T47D (cell line): Measurements from ENCODE around the gene VEGFD.

ENCODE experiments used
- DNase-seq, 2 experiments: peaks; one replicate each; pipeline versions ENCODE4 v3.0.0 to v3.0.0-alpha.2; 2011 to 2012; ENCODE audit warnings: low read depth in 1 of 2, low spot score in 1 of 2
- JUND ChIP-seq: IDR thresholded peaks from 2 replicates; pipeline ENCODE4 v1.6.1; 2012; ENCODE audit warnings: low read depth
- in situ Hi-C: cut with HindIII; loops from 2 replicates; pipeline ENCODE4 v1.10.0; 2016; ENCODE audit warnings: low sequenced_read_pairs, low pct_unique_long_range_greater_than_20kb

Gene VEGFD

DNA sequence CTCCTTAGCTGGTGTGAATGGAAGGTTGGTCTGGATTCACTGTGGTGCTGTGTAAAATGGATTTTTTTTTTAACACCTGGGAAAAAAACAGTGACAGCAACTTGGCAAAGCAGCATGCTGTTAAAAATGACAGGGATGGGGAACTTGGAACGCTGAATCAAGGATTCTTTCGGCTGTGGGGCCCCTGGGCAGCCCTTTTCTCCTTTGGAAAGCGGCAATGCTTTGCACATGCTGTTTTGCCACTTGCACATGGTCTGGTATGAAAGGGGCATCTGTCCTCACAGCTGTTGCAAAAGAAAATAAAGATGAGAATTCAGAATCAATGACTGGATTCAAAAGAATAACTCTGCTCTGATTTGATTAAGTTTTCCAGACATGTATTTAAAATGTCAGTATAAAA is 38.2 kb downstream of the VEGFD start:
- no peak for DNase-seq
- in situ Hi-C loops: no loop called here
- no peak for TF ChIP-seq JUND

DNA sequence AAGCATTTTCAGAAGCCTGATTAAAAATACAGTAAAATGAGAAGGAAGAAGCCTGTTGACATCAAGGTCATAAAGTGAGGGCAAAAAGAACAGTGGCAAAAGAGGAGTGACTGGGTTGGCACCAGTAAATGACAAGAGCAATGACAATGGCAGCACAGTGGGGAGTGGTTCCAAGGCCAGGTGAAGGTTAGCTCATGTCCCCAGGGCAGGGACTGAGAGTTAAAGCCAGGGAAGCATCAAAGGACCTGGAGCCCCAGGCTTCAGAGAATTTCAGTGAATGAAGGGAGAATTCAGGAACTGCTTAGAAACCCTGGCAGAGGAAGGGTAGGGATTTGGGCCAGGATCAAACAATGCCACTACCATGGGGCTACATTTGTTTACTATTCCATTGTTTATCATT is 40.1 kb downstream of the VEGFD start:
- in situ Hi-C loops: no loop called here
- no peak for DNase-seq
- TF ChIP-seq JUND: no peak

DNA sequence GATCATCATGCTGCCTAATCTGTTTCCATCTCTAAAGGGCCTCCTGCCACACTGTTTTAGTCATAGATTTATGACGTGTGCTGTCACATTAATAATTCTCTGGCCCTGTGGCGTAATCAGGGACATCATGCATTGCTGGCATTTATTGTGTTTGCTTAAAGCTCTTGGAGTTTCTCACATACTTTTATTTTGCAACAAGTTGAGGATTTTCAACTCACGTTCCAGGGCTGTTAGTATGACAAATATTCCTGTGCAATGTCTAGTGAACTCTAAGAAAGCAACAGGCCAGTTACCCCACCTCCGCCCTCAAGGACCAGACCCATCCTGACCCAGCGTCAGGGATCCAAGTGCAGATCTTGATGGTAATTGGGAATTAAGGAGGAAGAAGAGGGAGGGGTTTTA is 41.1 kb downstream of the VEGFD start:
- DNase-seq: peak in 1 of 2 experiments; percentile 35
- TF ChIP-seq JUND: no peak
- in situ Hi-C loops: no loop called here

DNA sequence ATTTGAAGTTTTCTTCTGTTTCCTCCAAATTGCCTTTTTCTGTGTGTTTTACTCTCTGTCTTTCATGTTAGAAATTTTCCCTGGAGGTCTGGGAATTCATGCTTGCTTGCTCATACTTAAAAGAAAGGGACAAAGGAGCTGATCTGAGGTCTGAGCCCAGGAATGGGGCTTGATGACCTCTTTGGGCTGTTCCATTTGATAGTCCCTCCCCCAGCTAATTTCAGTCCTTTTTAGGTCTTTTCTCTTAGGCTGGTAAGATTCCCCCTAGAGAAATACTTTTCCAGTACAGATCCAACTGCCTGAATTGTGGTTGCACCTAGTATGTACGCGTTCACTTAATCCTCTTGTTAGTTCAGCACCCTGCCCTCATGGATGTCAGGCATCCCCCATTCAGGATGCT is 43.3 kb downstream of the VEGFD start:
- in situ Hi-C loops: no loop called here
- no peak for DNase-seq
- TF ChIP-seq JUND: no peak

DNA sequence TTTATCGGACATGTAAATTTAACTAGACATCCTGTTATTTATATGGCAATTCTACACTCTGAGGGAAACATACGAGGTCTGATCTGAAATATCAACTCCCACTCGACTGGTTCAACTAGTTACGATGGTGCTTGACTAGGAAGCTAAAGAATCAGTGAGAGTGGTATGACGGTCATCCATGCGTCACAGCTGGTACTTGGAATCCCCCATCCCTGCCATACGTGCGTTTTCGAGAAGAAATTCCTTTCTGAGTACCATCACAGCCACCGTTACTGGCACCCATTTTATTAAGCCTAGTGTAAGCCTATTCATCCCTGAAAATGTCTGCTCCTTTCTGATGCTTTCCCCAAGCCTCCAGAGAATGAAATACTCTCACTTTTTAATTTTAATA is 48.2 kb downstream of the VEGFD start:
- in situ Hi-C loops: no loop called here
- no peak for TF ChIP-seq JUND
- DNase-seq: peak in 1 of 2 experiments; percentile 62

DNA sequence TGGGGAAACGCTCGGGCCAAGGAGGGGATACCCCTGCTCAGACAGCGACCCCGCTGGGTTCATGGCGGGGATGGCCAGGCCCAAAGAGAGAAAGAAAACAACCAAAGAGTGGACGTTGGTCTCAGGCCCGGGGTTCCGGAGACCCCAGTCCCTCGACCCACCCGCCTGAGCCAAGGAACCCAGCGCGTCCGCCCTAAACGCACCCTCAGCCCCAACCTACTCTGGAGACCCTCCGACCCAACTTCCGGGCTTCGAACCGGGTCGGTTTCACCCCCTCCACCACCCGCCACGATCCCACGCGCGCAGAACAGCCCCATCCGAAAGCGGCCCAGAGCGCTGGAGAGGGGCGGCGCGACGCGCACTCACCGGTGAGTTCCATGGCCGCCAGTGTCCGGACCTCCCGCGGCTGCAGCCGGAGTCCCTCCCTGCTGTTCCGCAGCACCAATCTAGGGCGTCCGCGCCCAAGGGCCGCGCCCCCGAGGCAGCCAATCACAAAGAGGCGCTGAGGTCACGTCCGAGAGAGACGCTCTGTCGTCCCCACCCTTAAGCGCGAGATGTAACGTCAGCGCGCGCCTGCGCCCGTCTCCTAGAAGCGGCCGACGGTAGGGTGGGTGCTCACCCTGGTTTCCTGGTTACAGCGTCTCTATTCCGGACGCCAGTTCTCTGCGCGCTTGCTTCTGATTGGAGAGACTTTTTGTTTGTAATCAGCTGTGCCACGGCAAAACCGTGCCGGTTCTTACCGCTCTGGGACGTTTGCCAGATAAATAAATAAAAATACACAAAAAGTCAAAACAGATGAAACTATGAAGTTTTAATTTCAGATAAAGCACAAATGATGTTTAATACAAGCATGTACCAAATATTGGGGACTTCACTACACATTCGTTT is 48.8 kb downstream of the VEGFD start, which contains the start of gene PIGA:
Gene PIGA, minus strand, starts transcription at position 389 of the 888 bp plus-strand sequence. CDS start 3,593 bp downstream, outside the sequence.
- TF ChIP-seq JUND: no peak
- in situ Hi-C loops: no loop called here

DNA sequence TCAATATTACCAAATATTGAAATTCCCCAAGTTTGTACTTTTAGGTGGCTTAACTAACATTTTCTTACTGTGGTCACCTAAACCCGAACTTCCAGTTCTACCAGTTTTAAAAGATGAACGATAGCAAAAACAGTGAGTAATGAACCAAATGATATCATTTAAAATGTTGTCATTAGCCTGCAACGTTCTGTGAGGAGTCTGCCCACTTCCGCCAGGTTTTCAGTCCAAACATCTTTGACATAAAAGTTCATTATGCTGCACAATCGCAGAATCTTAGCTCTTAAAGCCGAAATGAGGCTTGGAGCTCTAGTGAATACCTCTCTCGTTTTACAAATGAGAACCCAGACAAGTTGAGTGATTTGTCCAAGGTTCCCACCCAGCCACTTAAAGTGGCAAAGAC is 49.7 kb downstream of the VEGFD start:
- in situ Hi-C loops: no loop called here
- no peak for TF ChIP-seq JUND
- DNase-seq: peak in 1 of 2 experiments; percentile 19

More for the DNA sequence above, 48.8 kb downstream of the VEGFD start, which contains the start of gene PIGA:
- DNase-seq: peak; percentile 89 to 98

DNA sequence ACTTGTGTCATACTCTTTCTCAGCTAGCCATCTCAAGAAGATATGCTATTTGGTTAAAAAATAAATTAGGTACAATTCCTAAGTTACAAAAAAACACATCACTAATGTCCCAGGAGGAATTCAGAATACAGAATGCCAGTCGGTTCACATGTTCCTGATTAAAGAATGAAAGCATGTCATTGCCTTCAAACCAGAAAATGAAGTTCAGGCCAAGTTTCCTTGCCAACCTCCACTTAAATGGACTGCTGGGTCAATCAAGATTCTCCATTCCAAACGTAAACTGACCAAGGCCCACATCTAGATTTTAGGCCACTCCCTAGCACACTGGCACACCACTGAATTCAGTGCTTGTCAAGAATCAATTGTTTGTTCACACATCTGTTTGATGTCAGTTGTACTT is 55.4 kb downstream of the VEGFD start:
- DNase-seq: no peak
- in situ Hi-C loops: no loop called here
- no peak for TF ChIP-seq JUND

DNA sequence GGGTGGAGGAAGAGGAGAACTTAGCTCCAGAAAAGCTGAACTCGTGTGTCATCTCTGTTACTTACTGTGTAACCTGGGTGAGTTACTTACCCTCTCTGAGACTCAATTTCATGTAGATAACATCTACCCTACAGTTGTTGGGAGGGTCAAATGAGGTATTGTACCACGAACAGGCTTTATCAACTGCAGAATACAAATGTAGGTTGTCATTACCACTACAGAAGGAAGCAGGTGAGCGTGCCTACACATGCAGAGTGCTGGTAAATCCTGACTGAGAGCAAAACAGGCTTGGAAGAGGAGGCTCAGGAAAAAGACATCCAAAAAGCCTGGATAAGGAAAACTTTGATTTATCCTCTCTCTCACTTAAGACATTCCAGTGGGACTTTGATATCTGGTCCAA is 56.1 kb downstream of the VEGFD start:
- in situ Hi-C loops: no loop called here

DNA sequence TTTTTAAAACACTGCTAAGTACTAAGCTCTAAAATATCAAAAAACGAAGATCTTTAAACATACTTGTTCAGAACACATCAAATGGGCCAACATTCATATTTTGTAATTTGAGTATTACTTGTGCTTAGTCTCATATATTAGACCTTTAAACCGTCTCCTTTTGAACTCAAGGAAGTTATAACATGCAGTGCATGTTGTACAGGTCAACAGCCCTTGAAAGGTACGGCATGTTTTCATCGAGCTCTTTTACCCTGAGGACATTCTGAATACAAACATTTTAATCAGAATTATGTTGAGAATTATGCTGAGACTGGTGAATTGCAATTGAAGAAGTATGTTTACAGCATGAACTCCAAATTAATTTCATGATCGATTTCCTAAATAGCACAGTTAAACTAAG is 61.7 kb downstream of the VEGFD start:
- TF ChIP-seq JUND: no peak
- in situ Hi-C loops: no loop called here
- no peak for DNase-seq

More for the DNA sequence above, 56.1 kb downstream of the VEGFD start:
- no peak for DNase-seq
- no peak for TF ChIP-seq JUND

DNA sequence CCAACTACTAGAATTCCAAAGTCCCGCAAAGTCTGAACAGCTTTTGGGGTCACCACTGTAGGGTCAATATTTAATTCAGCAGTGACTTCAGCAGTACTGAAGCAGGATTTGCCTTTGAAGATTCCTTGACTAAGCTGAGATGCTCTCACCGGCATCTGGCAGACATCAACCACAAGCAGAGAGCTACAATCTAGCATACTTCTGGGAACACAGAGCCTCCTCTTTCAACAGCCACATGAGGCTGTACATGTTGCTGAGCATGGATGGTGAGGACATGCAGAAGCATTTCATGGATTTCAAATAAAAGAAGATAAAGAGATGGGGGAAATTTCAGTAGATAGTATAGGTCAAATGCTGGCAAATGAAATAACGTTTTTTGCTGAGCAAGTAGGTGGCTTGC is 62.1 kb downstream of the VEGFD start:
- no peak for DNase-seq
- no peak for TF ChIP-seq JUND
- in situ Hi-C loops: no loop called here

DNA sequence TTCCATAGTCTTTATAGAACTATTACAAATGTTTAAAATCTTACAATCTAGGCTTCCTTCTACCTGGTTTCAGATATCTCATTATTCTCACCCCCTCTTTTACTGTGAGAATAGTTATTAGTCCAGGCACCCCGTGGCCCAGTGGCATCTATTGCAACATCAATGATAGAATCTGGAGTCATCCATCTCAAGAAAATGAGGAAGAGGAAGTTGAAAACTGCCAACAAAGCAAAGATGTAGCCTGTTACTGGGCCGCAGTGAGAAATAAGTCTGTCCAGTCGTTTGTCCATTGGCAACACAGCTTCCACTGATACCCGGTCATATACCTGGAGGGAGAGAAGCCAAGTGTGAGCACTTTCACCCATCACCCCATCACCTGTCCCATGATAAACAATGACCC is 62.8 kb downstream of the VEGFD start:
- no peak for DNase-seq
- in situ Hi-C loops: no loop called here
- no peak for TF ChIP-seq JUND

DNA sequence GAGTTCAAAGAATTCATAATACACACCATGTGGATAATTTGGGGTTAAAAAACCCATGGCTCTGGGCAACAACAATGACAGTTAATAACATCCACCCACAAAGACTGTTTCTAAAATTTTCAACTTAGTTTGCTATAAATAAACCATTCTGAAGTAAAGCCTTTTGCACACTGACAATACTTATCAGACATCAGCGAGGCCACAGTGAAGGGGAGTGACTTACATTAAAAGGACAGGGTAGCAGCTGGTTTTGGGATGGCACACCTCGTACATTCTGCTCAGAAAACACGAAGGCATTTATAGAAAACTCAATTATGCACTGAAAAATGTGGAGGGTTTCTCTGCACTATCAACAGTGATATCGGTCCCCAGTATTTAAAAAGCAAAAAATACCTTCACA is 63.9 kb downstream of the VEGFD start:
- in situ Hi-C loops: no loop called here
- no peak for DNase-seq

More for the DNA sequence above, 63.9 kb downstream of the VEGFD start:
- TF ChIP-seq JUND: no peak
